ENCODE data around the gene MOB3C.
A peak's percentile ranks its signal among the peaks of the same experiment; 100 is the strongest.

Gene MOB3C

DNA sequence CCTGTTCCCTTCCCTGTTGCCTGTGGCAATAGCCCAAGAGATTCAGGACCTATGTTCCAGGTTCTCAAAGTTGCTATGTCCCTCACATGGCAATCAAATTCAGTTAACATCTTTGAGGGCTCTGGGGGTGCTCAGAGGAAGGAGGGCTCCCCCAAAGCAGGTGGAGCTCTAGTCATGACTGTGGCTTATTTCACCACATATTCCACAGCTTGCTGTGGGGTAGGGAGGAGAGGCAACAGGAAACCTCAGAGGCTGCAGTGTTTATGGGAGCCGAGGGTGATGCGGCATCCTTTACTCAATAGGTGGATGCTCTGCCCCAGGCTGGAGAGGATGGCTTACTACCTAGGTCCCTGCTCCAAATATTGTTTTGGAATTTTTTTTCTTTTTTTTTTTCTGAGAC lies 11.4 kb downstream of the MOB3C start:
- no peak for DNase-seq (ENCODE audit: low spot score)

DNA sequence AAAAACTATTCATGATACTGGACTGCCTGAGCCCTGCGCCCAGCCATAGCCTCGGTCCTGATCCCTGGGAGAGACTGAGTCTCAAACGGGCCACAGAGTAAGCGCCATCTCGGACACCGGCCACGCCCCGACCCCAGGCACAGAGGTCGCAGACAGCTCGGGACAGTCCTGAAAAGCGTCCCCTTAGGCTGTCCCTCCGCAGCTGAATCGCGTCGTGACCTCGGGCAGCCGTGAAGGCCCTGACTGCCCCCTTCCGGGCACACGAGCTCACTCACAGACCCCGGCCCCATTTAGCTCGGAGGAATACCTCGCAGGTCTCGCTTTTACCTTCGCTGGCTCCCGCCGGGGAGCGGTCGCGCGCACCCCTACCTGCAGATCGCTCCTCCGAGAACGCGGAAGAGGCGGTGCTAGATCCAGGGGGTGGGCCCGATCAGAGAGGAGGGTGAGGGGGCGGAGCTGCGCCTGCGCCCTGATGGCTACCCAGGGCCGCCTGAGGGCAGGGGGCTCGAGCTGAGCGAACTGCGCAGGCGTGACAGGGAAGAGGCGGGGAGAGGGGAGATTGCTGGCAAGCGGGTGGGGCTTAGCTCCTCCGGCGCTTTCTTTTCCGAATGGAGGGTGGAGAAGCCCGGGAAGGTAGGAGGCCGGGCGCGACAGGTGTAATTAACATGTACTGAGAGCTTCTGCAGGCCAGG lies 12.6 kb downstream of the MOB3C start, which contains the start of gene MKNK1:
TSS of gene MKNK1 (minus strand) at position 411 of the 692 bp plus-strand sequence. CDS start 20,941 bp downstream, outside the sequence.
- DNase-seq (ENCODE audit: low spot score): peak; percentile 98

DNA sequence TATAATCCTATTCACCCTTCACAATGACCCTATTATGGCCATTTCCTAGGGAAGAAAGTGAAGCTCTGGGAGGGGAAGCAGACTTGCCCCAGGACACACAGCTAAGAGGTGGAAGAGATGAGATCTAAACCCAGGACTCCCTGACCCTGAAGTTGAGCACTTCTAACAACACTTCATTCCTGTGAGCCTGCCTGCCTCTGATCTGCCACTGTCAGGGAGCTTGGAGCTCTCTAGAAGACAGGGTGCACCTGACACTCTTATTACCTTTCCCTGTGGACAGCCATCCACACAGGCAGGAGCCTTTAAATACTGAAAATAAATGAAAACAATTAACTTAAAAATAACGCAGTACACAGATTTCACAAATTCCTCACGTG lies 13.1 kb downstream of the MOB3C start:
- DNase-seq (ENCODE audit: low spot score): no peak

DNA sequence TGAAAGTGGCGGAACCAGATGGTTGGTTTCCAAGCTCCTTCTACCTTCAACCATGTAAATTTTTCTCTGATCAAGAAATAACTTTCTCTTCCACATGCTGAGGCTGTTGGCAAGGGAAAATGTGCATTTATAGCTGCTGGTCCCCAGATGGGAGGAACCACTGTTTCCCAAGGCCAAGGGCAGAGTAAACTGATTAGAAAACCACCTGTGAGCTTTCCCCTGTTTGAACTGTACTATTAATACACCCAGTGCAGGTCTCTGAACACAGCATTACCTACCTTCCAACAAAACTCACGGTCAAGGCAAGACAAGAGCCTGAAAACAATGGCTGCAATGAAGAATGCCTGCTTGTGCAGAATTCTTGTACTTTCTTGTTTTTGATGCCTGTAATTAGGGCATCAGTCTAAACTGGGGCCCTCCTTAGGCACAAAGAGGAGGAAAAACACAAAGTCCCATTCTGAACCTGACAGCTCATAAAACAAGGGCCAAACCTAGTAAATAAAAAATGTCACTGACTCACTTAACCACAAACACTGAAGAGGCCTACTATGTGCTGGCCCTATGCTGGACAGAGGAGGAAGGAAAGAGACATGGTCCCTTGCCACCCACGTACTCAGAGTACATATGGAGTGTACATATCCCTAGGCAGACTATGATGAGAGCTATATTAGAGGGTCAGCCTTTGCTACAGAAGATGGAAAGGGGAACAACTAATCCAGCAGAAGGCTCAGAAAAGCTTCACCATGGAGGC lies 15.2 kb downstream of the MOB3C start:
- DNase-seq (ENCODE audit: low spot score): no peak

DNA sequence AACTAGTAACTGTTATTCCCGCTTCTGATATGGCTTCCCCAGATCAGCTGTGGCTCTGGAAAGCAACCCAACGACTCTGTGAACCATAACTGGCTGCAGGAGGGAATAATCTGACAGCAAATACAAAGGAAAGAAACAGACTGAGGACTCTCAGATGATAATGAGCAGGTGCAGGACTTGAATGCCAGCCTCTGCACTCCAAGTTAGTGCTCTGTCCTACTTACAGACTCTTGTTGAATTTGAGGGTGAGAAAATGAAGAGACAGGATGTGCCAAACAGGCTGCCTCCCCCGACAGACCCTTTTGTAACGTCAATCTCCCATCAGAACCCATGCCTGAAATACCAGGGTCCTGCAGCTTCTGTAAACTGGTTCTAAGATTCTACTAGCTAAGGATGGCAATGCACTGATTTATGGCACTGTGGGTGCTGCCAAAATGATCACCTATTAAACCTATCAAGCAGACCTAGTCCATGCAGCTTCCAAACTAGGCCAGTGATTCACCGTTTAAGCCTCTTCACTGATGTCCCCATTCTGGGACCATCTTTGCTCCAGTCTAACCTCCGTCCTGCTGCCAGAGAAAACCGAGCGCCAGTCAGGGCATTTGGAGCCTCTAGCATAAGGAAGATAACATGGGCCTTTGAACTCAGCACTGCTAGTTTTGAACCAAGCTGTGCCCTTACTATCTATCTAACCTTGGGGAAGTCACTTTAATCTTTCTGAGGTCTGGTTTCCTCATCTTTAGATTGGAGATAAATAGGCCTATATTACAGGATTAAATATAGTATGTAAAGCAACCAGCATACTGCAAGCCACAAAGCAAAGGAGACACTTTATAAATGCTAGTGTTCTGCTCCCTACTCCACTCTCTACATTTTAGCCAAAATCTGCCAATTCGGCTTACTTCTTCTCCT lies 17.3 kb downstream of the MOB3C start:
- no peak for DNase-seq (ENCODE audit: low spot score)

DNA sequence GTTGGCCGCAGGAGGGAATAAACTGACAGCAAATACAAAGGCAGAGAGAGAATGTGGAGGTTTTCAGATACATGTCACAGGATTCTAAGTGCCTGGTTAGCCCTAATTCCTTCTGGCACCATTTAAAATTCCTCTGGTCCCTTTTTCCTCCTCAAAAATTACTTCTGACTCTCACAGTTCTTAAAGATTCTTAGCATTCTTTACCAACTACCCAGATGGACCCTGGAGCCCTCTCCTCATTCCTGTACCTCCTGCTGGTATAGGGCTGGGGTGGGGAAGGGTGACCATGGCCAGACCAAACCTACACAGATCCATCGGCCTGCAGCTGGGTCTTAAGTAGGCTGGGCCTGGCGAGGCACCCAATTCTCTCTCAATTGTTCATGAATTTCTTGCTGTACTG lies 19.8 kb downstream of the MOB3C start:
- no peak for DNase-seq (ENCODE audit: low spot score)

DNA sequence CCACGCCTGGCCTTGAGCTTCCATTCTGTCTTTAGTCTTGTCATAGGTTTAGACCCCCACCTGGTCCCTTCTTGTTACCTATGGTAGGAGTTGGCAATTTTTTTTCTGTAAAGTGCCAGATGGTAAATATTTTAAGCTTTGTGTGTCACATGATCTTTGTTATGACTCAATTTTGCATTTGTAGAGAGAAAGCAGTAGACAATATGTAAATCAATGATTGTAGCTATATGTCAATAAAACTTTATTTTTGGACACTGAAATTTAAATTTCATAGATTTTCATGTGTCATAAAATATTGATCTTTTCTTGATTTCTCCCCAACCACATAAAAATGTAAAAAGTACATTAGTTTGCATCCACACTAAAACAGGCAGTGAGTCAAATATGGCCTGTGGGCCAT lies 20.6 kb downstream of the MOB3C start:
- no peak for DNase-seq (ENCODE audit: low spot score)

DNA sequence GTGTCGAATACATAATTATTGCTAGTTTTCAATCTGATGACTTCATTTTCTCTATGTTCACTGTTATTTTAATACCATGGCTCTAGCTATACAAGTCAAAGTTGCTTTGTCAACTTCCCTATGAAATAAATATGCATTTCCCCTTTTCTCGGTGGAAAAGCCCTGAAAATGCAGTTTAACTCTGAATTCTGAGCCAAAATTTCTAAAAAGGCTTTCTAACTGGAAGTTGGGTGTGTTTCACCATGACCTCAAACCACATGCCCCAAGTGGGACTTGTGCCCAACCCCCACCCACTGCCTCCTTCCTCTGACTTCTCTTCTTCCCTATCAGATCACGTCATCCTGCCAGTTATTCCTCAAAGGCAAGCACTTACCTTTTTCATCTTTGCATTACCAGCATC lies 21.5 kb downstream of the MOB3C start:
- DNase-seq (ENCODE audit: low spot score): no peak

DNA sequence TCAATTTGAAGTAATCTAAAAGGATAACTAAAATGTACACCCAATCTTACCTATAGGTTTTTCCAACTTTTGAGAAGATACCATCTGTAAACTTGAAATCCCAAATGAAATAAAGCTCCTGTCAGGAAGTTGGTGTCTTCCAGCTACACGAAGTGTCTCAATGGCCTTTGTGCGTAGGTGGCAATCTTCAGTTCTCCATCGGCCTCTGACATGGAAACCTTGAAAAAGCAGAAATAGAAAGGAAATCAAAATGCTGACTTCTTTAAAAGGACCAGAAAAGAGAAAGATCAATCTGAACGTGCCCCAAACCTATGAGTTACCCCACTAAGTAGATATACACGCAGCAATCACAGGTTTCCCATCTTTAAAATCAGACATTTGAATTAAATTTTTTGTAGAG lies 22.5 kb downstream of the MOB3C start:
- no peak for DNase-seq (ENCODE audit: low spot score)

DNA sequence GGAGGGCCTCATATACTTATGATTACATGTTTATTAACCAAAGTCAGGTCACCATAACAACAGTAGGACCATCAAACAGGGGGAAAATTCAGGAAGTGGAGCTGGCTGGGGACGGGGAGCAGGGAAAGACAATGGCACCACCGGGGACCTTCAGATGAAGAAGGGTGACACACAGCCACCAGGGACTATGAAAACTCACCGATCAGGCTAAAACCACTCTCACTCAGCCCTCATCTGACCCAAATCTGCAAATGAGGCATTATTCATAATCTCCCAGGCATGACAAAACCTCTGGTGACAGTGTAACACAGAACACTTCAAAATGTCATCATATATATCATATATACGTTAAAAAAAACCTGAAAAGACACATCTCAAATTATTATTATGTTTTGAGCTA lies 23.8 kb downstream of the MOB3C start:
- no peak for DNase-seq (ENCODE audit: low spot score)

DNA sequence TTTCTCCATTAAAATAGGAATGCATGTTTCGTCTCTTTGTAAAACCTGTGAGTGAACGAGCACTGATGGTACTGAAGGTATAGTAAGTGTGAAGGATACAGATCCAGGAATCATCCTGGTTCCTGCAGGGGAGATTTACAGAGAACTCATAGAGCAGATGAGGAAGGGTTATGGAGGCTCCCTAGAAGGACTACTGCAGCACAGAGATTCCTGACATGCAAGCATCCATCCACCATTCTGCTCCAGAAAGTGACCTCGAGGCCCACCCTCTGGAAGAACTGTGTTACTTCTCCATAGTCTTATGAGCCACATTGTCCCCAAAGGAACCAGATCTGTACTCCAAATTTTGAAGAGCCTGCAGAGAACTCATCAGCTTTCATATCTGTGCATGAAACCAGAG lies 27.1 kb downstream of the MOB3C start:
- DNase-seq (ENCODE audit: low spot score): no peak

DNA sequence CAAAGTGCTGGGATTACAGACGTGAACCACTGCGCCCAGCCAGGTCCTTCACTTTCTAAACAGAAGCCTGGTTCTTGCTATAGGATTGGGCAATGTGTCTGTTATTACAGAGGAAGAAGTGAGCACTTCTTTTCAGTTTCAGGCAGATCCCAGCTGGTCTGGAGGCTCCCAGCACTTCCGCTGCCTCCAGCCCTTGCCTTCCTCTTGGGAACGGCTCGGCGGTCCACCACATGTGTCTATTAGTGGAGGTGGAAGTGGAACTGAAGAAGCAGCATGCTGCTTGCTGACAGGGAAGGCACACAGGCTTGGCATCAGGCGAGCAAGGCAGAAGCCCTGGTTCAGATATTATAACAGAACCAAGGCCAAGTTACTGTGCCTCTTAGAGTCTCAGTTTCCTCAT lies 29.5 kb downstream of the MOB3C start:
- no peak for DNase-seq (ENCODE audit: low spot score)

DNA sequence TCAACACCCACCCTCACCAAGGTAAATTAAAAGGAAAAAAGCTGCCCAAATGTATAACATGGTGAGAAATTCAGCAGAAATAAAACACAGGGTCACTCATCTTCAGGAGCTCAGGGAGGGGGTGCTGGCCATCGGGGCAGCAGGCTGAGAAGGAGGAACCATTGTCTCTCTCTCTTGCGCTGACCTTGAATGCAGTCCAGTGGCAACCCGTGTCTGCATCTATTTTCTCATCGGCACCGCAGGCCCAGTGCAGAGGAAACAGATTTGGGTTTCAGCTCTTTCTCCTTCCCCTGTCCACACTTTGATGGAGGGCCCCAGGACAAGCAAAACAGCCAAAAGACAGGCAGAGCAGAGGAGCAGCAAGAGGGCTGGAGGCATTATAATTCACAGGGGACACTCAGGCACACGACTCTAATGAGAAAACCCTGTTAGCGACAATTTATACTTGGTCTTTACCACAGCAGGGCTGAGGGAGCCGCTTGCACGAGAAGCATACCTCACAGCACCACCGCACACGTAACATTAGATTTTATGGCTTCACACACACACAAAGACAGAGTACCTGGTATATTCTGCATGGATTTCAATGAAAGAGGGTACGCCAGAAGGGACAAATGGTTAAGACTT lies 31.2 kb downstream of the MOB3C start:
- no peak for DNase-seq (ENCODE audit: low spot score)

DNA sequence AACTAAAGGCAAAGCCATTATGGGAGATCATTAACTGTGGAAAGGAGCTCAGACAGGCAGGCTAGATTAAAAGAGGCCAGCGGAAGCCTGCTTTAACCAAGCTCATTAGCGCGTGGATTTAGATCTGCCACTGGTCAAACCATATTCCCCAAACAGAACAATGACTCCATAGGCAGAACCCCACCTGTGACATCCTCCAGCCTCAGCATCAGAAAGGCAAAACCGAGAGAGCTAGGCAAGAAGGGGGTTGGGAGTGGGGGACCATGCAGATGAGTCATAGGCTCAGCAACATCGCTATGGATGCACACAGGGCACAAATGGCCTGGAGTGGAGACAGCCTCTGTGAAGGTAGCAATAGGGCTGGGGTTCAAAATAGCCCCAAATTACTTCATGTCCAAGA lies 33.1 kb downstream of the MOB3C start:
- DNase-seq (ENCODE audit: low spot score): no peak

DNA sequence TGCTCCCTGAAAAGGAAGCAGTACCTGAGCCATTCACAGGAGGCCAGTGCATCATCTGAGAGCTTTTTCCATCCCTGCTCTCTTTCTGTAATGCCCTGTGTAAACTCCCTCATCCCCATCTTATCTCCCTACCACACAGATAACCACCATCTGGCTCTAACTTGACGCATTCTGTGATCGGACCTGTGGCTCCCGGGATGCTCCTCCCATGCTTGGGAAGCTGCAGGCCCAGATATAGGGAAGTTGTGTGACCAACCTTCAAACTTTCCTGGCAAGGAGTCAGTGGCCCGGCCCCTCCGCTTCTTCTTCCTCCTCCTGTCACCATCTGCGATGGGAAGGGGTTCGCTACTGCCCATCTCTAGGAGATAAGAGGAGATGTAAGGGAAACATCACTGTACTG lies 33.6 kb downstream of the MOB3C start:
- no peak for DNase-seq (ENCODE audit: low spot score)

DNA sequence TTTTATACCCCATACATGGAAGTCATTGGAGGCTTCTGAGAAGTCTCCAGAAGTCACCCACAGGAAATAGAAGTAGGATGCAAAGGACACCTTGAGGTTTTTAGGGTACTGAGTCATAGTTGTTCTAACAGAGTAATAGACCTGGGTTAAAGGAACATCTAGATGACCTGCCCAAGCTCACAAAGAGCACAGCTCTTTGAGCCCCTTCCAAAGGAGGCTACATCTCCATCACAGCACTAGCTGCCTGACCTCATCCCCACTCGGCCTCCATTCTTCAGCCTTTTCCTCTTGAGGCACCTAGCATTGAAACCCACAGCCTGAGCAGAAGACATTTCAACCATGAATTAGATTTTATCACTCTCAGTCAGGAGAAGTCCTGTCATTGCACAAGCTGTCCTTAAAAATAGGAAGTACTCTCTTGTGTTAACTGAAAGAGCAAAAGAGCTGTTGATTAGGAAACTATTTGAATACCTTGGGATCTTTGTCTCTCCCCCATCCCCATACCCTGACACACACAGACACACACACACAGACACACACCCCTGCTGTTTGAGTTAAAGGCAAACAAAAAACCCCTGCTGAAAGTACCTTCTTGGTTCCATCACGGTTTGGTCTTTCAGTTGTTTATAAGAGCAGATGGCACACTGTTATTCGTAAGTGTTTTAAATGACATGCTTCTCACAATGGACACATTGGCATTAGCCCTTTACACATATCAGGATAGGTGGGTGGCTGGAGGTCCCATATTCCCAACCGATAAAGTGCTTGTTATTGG lies 34.7 kb downstream of the MOB3C start:
- DNase-seq (ENCODE audit: low spot score): no peak

DNA sequence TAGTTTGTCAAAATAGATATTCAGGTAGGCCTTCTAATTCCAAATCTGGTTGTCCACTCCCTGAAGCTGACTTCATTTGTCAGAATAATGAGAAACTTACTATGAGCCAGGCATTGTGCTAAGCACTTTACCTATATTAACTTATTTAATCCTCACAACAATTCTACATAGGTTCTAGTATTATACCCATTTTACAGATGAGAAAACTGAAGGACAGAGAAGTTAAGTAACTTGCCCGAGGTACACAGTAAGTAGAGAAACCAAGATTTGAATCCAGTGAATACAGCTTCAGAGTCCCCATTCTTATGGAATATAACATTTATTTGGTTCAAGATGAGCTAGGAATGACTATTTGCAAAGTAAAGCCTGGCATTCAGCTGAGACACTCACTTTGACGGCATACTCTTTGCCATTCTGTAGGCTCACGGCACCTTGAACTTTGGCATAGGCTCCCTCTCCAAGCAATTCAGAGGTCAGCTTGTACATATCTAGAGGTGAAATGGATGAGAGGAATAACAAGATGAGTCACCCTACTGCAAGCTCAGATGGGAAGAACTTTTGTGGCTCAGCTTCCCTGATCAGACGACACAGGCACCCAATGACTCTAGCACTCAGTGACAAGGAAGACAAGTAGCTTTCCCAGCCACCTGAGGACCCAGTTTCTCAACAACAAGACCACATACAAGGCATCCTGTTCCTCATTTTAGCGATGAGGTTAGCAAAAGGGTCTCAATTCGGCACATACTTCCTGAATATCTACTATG lies 36.3 kb downstream of the MOB3C start:
- no peak for DNase-seq (ENCODE audit: low spot score)

DNA sequence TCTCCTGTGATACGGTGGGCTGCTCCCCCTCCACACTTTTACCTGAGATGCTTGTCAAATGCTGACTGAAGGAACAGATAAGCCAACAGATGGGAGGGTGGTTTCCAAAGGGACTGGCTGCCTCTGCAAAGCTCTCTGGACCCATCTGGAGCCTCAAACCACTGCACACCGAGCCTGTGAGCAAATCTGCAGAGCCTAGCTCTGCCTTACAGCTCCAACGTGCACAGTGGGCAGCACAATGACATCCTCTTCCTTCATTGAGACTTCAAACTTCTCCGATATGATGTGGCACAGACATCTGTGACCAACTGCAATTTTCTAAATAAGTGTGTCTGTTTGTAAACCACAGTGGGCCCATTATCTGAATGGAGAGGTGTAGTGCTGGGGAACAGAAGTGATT lies 38.9 kb downstream of the MOB3C start:
- DNase-seq (ENCODE audit: low spot score): no peak

DNA sequence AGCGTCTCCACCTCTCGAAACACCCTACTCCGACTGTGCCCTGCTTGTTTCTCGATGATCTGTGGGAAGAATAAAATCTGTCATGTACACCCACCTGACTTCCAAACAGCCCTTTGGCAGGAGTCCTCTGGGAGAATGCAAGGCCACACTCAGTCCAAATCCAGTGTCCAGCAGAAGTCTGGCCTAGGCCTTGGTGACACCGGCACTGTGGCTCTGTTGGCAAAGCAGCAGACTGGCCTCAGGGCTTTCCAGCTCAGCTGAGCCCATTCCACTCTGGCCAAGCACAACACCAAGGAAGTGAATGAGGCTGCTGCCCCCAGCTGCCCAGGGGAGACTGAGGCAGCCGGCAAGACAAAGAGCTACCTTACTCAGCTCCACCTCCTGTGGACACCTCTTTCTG lies 40.0 kb downstream of the MOB3C start:
- DNase-seq (ENCODE audit: low spot score): no peak

DNA sequence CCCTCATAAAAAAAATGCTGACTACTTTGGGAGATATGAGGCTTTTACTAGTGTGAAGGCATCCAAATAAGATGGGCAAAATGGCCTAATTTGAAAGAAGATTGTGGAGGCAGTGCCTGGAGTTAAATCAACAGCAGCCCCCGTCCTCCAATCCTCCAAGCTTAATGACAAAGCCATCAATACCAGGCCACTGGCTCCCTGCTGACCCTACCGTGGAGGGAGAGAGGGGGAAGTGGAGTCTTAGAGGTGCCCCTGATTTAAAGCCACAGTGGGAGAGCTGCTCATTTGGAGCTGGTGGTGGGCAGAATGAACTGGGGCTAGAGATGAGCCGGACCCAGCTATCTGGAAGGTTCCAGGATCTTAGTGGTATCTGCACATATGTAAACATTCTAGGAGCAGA lies 40.8 kb downstream of the MOB3C start:
- DNase-seq (ENCODE audit: low spot score): no peak

DNA sequence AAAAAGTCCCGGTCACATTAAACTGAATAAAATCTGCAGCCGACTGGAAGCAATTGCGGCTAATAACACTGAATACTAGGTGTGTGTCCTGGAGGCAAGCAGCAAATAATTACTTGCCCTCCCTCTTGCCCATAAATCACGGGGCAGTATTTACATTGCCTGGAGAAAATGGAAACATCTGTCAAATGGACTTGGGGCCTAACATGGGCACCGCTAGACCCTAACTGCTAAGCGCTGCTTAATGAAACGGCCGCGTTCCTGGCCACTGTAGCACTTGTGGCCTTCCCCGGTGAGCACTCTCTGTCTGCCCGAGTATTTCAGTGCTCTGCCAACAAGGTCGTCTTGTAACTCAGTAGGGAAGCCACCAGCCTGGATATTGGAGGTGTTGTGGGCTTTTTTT lies 41.3 kb downstream of the MOB3C start:
- DNase-seq (ENCODE audit: low spot score): no peak

Data from LoVo (cell line).